Smooth muscle cell (in vitro differentiated cells): ENCODE results near the gene MYBPC1. TPM values are rescaled to one million over a fixed set of nuclear protein-coding genes. Genes with fewer than 3 reads are reported as not detected.

Experiments
- DNase-seq: peaks from one replicate; lab custom pipeline; 2025; ENCODE audit not compliant: unreplicated experiment; lab: John Stamatoyannopoulos, UW
- H2AFZ ChIP-seq: fragments of 200-600 bp; sonication (generic); 2 replicates; pipeline ENCODE4 v1.6.0; 2016; ENCODE audit warnings: antibody characterized with exemption, low read depth, mild to moderate bottlenecking
- H3F3A ChIP-seq: fragments of 200-600 bp; sonication (generic); 2 replicates; pipeline ENCODE4 v1.6.0; 2017; ENCODE audit warnings: antibody characterized with exemption, low read depth
- H3K27ac ChIP-seq: fragments of 200-600 bp; sonication (generic); 2 replicates; pipeline ENCODE4 v1.5.1; 2016; ENCODE audit warnings: low read depth, mild to moderate bottlenecking
- H3K27me3 ChIP-seq: fragments of 200-600 bp; sonication (generic); 2 replicates; pipeline ENCODE4 v1.6.1; 2016; ENCODE audit warnings: low read depth, mild to moderate bottlenecking
- H3K36me3 ChIP-seq: fragments of 200-600 bp; sonication (generic); 2 replicates; pipeline ENCODE4 v1.5.1; 2016; ENCODE audit warnings: low read depth
- H3K4me1 ChIP-seq: fragments of 200-600 bp; sonication (generic); 2 replicates; pipeline ENCODE4 v1.5.1; 2016; ENCODE audit warnings: low read depth
- H3K4me2 ChIP-seq: fragments of 200-600 bp; sonication (generic); 2 replicates; pipeline ENCODE4 v1.6.0; 2016; ENCODE audit warnings: mild to moderate bottlenecking
- H3K4me3 ChIP-seq: fragments of 200-600 bp; sonication (generic); 2 replicates; pipeline ENCODE4 v1.5.1; 2016; ENCODE audit warnings: mild to moderate bottlenecking
- H3K79me2 ChIP-seq: fragments of 200-600 bp; sonication (generic); 2 replicates; pipeline ENCODE4 v1.6.0; 2016; ENCODE audit warnings: low read depth, mild to moderate bottlenecking
- H3K9ac ChIP-seq: fragments of 200-600 bp; sonication (generic); 2 replicates; pipeline ENCODE4 v1.6.0; 2016; ENCODE audit warnings: low read depth
- H3K9me3 ChIP-seq: fragments of 200-600 bp; sonication (generic); replicated peaks from 2 replicates; pipeline ENCODE4 v1.5.1; 2016; ENCODE audit warnings: low read depth
- H4K20me1 ChIP-seq: fragments of 200-600 bp; sonication (generic); 2 replicates; pipeline ENCODE4 v1.6.0; 2016; ENCODE audit warnings: low read depth
- WGBS: methylation state at CpG from one replicate; pipeline ENCODE4 v1.1.7; 2016; ENCODE audit warnings: low lambda C conversion rate; 5-methylcytosine and 5-hydroxymethylcytosine counted together
- polyA plus RNA-seq: library from polyadenylated mRNA; unstranded; fragments of >200 nt; fragmentation: Nextera tagmentation; extraction: Ambion mirVana; gene quantifications from 2 replicates; pipeline ENCODE4 v1.2.1, GENCODE V29; 2016
- total RNA-seq: library from RNA; depleted of rRNA; stranded (reverse); fragments of >200 nt; gene quantifications from 2 replicates; pipeline ENCODE4 v1.2.3, GENCODE V29; 2014
- TF ChIP-seq, protein P1 (sequence below): fragments of 200-600 bp; sonication (generic); IDR thresholded peaks from 2 replicates; pipeline ENCODE4 v1.5.1; 2017; ENCODE audit warnings: borderline replicate concordance, mild to moderate bottlenecking, antibody characterized with exemption; ENCODE audit not compliant: insufficient read depth, poor library complexity, severe bottlenecking

The MYBPC1 gene
- total and polyA plus RNA-seq, 2 experiments from 2014 or later: not detected

DNA sequence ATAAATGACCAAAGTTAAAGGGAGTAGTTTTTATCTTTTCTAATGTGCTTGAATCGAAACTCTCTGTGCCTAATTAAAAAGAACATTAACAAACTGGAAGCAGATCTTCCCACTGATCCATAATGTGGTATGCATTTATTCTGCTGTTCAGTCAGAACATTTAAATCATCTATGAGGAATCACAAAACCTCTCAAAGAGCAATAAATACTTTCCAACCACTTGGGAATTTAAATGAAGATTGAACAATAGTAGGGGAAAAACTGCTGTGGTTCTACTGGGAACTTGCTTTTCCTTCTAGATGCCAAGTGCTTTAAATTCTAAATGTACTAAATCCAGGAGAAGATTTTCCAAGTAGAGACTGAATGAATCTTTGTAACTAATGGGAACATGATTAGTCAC lies 90.3 kb downstream of the MYBPC1 start:
- Histone ChIP-seq H3K4me2 (no peak overlapping the region), H3K4me3 (no peak overlapping the region), H3K27me3 (peaks cover 3% of the 10 kb centered on the region), H3K4me1 (no peaks in the 10 kb centered on the region), H2AFZ (no peak overlapping the region), H3K36me3 (no peaks in the 10 kb centered on the region), H3K9ac (no peak overlapping the region), H3K27ac (no peak overlapping the region), H3K9me3 (no peaks in the 10 kb centered on the region), H4K20me1 (no peaks in the 10 kb centered on the region), H3F3A (no peaks in the 10 kb centered on the region), H3K79me2 (no peaks in the 10 kb centered on the region)
- no peak for DNase-seq
- 92% methylated on average over 1 of the region's 1 CpG for WGBS
- TF ChIP-seq, protein P1, sequence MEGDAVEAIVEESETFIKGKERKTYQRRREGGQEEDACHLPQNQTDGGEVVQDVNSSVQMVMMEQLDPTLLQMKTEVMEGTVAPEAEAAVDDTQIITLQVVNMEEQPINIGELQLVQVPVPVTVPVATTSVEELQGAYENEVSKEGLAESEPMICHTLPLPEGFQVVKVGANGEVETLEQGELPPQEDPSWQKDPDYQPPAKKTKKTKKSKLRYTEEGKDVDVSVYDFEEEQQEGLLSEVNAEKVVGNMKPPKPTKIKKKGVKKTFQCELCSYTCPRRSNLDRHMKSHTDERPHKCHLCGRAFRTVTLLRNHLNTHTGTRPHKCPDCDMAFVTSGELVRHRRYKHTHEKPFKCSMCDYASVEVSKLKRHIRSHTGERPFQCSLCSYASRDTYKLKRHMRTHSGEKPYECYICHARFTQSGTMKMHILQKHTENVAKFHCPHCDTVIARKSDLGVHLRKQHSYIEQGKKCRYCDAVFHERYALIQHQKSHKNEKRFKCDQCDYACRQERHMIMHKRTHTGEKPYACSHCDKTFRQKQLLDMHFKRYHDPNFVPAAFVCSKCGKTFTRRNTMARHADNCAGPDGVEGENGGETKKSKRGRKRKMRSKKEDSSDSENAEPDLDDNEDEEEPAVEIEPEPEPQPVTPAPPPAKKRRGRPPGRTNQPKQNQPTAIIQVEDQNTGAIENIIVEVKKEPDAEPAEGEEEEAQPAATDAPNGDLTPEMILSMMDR: no peak

DNA sequence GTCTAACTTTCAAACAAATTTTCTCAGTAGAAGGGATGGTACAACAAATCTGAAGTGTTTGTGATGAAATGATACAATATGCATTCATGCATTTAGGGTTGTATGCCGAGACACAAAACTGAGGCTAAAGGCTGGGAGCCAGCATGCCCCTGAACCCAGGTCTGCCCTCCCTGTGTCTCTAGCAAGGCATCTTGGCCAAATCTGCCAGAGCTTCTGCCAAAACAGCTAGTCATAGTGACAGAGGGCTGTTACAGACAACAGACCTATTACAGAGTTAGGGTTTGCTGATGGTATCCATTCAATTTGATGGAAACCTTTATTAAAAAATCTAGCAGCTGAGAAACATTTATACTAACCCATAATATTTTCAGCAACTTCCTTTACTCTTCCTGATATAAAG lies 91.4 kb downstream of the MYBPC1 start:
- Histone ChIP-seq H3F3A (no peaks in the 10 kb centered on the region), H2AFZ (no peak overlapping the region), H3K27ac (no peak overlapping the region), H3K9me3 (no peaks in the 10 kb centered on the region), H3K4me2 (no peak overlapping the region), H3K4me3 (no peak overlapping the region), H3K4me1 (no peaks in the 10 kb centered on the region), H3K9ac (no peak overlapping the region), H3K27me3 (no peaks in the 10 kb centered on the region), H4K20me1 (no peaks in the 10 kb centered on the region), H3K79me2 (no peaks in the 10 kb centered on the region), H3K36me3 (no peaks in the 10 kb centered on the region)
- TF ChIP-seq, protein P1: no peak
- DNase-seq: no peak
- 95% methylated on average over 1 of the region's 1 CpG for WGBS

DNA sequence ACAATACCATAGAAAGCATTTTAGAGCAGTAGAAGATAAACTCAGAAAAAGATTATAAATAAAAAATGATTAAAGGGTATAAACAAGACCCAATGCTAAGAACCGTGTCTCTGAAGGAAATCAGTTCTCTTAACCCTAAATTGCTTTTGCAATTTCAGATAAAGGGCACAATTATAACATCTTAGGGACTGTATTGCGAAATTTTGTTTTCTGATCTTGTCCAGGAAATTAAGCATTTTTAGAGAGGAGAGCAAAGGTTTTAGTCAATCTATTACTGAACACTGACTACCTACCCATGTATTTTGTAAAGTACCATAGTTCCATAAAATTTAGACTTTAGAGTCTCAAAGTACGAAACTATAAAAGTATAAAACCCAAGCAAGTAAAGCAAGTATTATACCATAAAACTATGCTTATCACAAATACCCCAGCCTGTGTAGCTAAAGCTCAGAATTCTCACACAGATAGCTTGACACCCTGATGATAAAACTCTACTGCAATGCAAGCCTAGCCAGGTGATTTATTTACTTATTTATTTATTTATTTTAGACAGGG lies 95.8 kb downstream of the MYBPC1 start:
- Histone ChIP-seq H3K27me3 (no peaks in the 10 kb centered on the region), H3K36me3 (no peaks in the 10 kb centered on the region), H3F3A (no peaks in the 10 kb centered on the region), H3K9ac (no peak overlapping the region), H4K20me1 (no peaks in the 10 kb centered on the region), H3K4me3 (no peak overlapping the region), H3K9me3 (no peaks in the 10 kb centered on the region), H3K27ac (no peak overlapping the region), H3K4me1 (no peaks in the 10 kb centered on the region), H2AFZ (no peak overlapping the region), H3K4me2 (no peak overlapping the region), H3K79me2 (no peaks in the 10 kb centered on the region)
- TF ChIP-seq, protein P1: no peak
- WGBS: 74% methylated on average over 3 of the region's 3 CpGs
- DNase-seq: no peak

DNA sequence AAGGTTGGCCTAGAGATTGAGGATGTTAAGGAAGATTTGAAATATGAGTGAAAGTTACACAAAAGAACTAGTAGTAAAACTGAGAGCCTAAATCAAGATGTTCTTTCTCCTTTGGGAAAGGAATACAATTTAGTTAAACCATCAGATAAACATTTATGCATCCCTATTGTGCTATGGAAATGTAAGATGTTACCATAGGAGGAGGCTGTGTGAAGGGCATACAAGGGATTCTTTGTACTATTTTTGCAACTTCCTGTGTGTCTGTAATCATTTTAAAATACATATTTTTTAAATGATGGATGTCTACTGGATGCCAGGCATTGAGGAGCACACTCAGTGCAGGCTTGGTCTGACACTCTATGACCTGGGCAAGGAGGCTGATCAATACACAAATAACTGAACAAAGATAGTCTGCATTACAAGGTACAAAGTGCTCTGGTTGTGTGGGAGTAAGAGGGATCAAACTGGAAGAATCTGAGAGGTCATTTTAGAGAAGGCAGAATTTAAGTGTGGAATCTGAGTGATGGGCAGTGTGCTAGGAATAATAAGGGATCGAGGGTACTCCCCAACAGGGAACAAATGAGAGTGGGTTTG lies 96.8 kb downstream of the MYBPC1 start:
- 89% methylated on average over 1 of the region's 1 CpG for WGBS
- no peak overlapping the region for H3K9ac ChIP-seq
- no peak for DNase-seq
- H3F3A ChIP-seq: no peaks in the 10 kb centered on the region
- H3K27me3 ChIP-seq: no peaks in the 10 kb centered on the region
- no peak overlapping the region for H3K4me3 ChIP-seq
- no peak overlapping the region for H3K4me2 ChIP-seq
- H3K79me2 ChIP-seq: no peaks in the 10 kb centered on the region
- H2AFZ ChIP-seq: no peak overlapping the region
- TF ChIP-seq, protein P1: no peak
- H3K27ac ChIP-seq: no peak overlapping the region
- no peaks in the 10 kb centered on the region for H4K20me1 ChIP-seq
- no peaks in the 10 kb centered on the region for H3K4me1 ChIP-seq
- H3K36me3 ChIP-seq: no peaks in the 10 kb centered on the region
- H3K9me3 ChIP-seq: no peaks in the 10 kb centered on the region
